Activated CD4-positive, alpha-beta T cell treated with anti-CD3 and anti-CD28 coated beads, Interleukin-2, amount 10 ng/mL, durations not matched to agents 24 days and 14 days (primary cell): ENCODE measurements around the gene TAOK2. TPM values are rescaled to one million over a fixed set of nuclear protein-coding genes. Genes with fewer than 3 reads are reported as not detected.

Source experiments
- DNase-seq: peaks from one replicate; pipeline ENCODE4 v3.0.0; 2022
- H3K27ac Mint-ChIP-seq: one replicate; pipeline ENCODE4 v1.8.0; 2022; ENCODE audit warnings: mild to moderate bottlenecking, mixed read lengths
- H3K27me3 Mint-ChIP-seq: one replicate; pipeline ENCODE4 v1.8.0; 2022; ENCODE audit warnings: mixed read lengths
- H3K36me3 Mint-ChIP-seq: one replicate; pipeline ENCODE4 v1.8.0; 2022; ENCODE audit warnings: low read depth, mild to moderate bottlenecking, mixed read lengths
- H3K4me1 Mint-ChIP-seq: one replicate; pipeline ENCODE4 v1.8.0; 2021; ENCODE audit warnings: mixed read lengths
- H3K4me3 Mint-ChIP-seq: one replicate; pipeline ENCODE4 v1.8.0; 2022; ENCODE audit warnings: mild to moderate bottlenecking, moderate library complexity, mixed read lengths
- H3K9me3 Mint-ChIP-seq: one replicate; pipeline ENCODE4 v1.8.0; 2021; ENCODE audit warnings: mixed read lengths
- intact Hi-C: fragments of 100-400 bp; cut with micrococcal nuclease; formaldehyde crosslinking; loops from one replicate; pipeline ENCODE4 v1.15.1; 2023
- total RNA-seq: library from RNA; stranded (reverse); gene quantifications from 2 replicates; pipeline ENCODE4 v1.2.3, GENCODE V29; 2022

The TAOK2 gene
- total RNA-seq, 1 donor from 2014 or later: 38.7 TPM

DNA sequence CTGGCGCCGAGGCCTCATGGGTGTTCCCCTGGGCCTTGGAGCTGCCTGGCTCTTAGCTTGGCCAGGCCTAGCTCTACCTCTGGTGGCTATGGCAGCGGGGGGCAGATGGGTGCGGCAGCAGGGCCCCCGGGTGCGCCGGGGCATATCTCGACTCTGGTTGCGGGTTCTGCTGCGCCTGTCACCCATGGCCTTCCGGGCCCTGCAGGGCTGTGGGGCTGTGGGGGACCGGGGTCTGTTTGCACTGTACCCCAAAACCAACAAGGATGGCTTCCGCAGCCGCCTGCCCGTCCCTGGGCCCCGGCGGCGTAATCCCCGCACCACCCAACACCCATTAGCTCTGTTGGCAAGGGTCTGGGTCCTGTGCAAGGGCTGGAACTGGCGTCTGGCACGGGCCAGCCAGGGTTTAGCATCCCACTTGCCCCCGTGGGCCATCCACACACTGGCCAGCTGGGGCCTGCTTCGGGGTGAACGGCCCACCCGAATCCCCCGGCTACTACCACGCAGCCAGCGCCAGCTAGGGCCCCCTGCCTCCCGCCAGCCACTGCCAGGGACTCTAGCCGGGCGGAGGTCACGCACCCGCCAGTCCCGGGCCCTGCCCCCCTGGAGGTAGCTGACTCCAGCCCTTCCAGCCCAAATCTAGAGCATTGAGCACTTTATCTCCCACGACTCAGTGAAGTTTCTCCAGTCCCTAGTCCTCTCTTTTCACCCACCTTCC lies 13.9 kb downstream of the TAOK2 start:
- Mint-ChIP-seq H3K4me1 (no peaks in the 10 kb centered on the region), H3K27me3 (no peaks in the 10 kb centered on the region), H3K9me3 (no peaks in the 10 kb centered on the region), H3K4me3 (no peak overlapping the region), H3K27ac (no peak overlapping the region), H3K36me3 (peaks cover 50% of the 10 kb centered on the region)
- intact Hi-C loops: no loop called here
- DNase-seq: no peak

DNA sequence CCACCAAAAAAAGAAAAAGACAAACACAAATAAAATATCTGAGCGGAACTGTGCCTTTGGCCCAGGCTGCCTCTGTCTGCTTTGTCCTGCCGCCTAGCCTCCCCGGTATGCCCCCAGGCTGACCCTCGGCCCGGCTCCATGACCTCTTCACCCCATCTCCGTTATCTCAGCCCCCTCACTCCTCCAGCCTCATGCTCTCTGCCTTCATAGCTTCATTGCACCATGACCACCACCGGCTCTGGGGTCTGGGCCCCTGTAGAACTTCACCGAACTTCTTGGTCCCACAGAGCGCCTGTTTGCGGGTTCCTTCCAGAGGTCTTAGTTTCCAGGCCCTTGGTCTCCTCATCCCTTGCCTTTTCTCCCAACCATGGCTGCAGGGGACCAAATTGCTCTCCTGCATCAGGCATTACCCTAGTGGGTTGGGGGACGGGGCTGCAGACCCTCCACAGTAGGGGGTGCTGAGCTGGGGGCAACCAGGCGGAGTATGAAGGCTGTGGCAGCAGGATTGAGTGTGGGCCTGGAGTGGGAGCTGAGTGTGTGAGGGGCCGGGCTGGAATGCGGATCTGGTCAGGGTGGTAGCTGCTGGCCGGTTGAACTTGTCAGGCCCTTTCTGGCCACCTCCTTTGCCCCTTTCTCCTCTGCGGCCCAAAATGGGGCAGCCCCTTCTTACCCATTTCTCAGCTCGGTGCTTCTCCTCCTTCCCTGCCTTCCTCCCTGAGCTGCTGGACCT lies 14.8 kb downstream of the TAOK2 start:
- no peak for DNase-seq
- Mint-ChIP-seq H3K27me3 (no peaks in the 10 kb centered on the region), H3K4me3 (no peak overlapping the region), H3K4me1 (no peaks in the 10 kb centered on the region), H3K36me3 (peaks cover 47% of the 10 kb centered on the region), H3K27ac (peak overlapping the region; percentile 32), H3K9me3 (no peaks in the 10 kb centered on the region)
- intact Hi-C loops: no loop called here

DNA sequence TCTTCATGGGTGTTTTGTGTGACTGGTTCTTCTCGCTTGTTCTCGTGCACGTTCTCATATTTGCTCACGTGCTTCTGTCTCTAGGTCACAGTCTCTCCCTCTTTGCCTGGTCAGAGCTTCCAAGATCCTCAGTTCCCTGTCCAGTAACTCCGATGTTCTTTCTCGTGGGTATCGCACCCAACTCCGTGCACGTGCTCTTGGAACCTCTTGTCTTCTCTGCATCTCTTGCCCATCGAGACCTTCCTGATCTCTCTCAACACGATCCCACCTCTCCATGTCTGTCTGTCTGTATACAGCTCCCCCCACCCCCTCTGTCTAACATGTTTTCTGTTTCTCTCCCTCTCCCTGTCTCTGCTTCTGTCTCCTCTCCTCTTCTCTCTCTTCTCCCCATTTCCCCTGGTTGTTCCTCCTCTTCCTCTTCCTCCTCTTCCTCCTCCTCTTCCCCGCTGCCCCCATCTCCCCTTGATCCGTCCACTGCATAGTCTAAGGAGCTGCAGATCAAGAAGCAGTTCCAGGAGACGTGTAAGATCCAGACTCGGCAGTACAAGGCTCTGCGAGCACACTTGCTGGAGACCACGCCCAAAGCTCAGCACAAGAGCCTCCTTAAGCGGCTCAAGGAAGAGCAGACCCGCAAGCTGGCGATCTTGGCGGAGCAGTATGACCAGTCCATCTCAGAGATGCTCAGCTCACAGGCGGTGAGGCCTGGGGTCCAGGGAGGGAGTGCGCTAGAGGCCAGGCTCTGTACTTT lies 15.6 kb downstream of the TAOK2 start:
- no peak for DNase-seq
- Mint-ChIP-seq H3K4me3 (no peak overlapping the region), H3K36me3 (peaks cover 50% of the 10 kb centered on the region), H3K27ac (no peak overlapping the region), H3K9me3 (no peaks in the 10 kb centered on the region), H3K4me1 (peaks cover 5% of the 10 kb centered on the region), H3K27me3 (no peaks in the 10 kb centered on the region)
- intact Hi-C loops: no loop called here

DNA sequence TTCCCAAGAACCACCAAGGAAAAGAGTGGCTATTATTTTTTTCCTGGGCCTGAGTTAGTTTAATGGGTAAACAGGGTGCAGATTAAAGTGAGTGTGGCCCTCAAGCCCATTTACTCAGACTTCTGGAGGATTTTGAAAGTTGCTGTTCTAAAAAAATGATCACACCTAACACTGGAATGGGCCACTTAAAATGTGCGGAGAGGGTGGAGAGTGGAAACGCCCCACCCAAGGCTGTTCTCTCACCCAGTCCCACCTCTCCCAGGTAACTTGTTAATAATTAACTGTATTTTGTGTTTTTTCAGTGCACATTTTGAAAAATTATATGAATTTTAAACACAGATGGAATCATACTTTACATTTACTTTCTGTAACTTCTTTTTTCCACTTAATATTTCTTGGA lies 16.4 kb downstream of the TAOK2 start:
- peaks cover 49% of the 10 kb centered on the region for H3K36me3 Mint-ChIP-seq
- no peak overlapping the region for H3K27ac Mint-ChIP-seq
- H3K4me3 Mint-ChIP-seq: no peak overlapping the region
- H3K27me3 Mint-ChIP-seq: no peaks in the 10 kb centered on the region
- H3K4me1 Mint-ChIP-seq: peaks cover 13% of the 10 kb centered on the region
- no peak for DNase-seq
- intact Hi-C loops: loop anchor here (10.0 kb wide), 2 partner anchors 385 to 665 kb away; partner anchors contain the start of genes FBRS, MYL11, PRR14 and TBC1D10B
- H3K9me3 Mint-ChIP-seq: no peaks in the 10 kb centered on the region

DNA sequence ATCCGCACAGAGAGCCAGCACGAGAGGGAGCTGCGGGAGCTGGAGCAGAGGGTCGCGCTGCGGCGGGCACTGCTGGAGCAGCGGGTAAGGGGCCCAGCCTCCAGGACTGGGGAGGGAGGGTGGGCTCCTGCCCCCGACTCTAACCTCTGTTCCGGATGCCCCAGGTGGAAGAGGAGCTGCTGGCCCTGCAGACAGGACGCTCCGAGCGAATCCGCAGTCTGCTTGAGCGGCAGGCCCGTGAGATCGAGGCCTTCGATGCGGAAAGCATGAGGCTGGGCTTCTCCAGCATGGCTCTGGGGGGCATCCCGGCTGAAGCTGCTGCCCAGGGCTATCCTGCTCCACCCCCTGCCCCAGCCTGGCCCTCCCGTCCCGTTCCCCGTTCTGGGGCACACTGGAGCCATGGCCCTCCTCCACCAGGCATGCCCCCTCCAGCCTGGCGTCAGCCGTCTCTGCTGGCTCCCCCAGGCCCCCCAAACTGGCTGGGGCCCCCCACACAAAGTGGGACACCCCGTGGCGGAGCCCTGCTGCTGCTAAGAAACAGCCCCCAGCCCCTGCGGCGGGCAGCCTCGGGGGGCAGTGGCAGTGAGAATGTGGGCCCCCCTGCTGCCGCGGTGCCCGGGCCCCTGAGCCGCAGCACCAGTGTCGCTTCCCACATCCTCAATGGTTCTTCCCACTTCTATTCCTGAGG lies 17.4 kb downstream of the TAOK2 start:
- Mint-ChIP-seq H3K27me3 (no peaks in the 10 kb centered on the region), H3K36me3 (peaks cover 39% of the 10 kb centered on the region), H3K4me1 (peaks cover 13% of the 10 kb centered on the region), H3K4me3 (no peak overlapping the region), H3K9me3 (no peaks in the 10 kb centered on the region), H3K27ac (no peak overlapping the region)
- DNase-seq: no peak
- intact Hi-C loops: loop anchor here (10.0 kb wide), 2 partner anchors 384 to 664 kb away; partner anchors contain the start of genes FBRS, MYL11, PRR14 and TBC1D10B

DNA sequence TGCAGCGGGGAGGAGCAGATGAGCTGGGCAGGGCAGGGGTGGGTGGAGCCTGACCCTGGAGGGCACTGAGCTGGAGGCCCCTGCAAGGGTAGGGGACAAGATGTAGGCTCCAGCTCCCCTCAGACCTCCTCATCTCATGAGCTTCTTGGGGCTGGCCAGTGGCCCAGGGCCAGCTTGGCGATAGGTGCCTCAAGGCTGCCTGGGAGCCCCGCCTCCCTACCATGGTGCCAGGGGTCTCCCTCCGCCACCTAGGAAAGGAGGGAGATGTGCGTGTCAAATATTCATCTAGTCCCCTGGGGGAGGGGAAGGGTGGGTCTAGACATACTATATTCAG lies 17.9 kb downstream of the TAOK2 start:
- intact Hi-C loops: loop anchor here (10.0 kb wide), 2 partner anchors 383 to 663 kb away; partner anchors contain the start of genes FBRS, MYL11, PRR14 and TBC1D10B
- peaks cover 41% of the 10 kb centered on the region for H3K36me3 Mint-ChIP-seq
- no peak overlapping the region for H3K4me3 Mint-ChIP-seq
- no peak for DNase-seq
- H3K9me3 Mint-ChIP-seq: no peaks in the 10 kb centered on the region
- H3K4me1 Mint-ChIP-seq: peaks cover 15% of the 10 kb centered on the region
- H3K27ac Mint-ChIP-seq: no peak overlapping the region
- H3K27me3 Mint-ChIP-seq: no peaks in the 10 kb centered on the region

DNA sequence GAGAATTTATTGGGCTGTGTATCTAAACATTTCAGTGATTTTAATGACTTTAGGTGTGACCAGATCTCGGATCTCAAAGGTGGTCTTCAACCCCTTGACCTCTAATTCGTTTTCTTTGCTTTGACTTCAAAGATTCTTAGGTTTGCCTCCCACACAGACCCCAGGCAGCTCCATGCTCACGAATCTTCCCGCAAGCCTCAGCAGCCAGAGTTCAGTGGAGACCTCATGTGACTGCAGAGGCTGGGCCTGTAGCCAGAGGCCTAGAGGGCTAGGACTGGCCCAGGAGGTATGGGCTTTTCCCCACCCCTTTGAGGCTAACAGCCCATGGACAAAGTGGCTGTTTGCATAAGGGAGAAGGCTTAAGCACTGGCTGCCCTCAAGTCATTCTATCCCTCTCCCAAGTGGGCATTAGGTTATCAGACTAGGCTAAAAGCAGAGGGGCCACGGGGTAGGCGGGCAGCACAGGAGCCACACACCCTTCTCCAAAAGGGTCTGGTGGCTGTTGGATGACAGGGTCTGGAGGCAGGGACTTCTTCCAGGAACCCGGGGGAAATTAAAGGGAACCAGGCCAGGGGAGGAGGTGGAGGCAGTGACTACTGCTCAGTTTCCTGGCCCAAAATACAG lies 18.8 kb downstream of the TAOK2 start:
- Mint-ChIP-seq H3K27ac (peak overlapping the region; percentile 25), H3K4me1 (peaks cover 20% of the 10 kb centered on the region), H3K27me3 (no peaks in the 10 kb centered on the region), H3K9me3 (no peaks in the 10 kb centered on the region), H3K4me3 (no peak overlapping the region), H3K36me3 (peaks cover 43% of the 10 kb centered on the region)
- no peak for DNase-seq
- intact Hi-C loops: loop anchor here (10.0 kb wide), 2 partner anchors 382 to 662 kb away; partner anchors contain the start of genes FBRS, MYL11, PRR14 and TBC1D10B

DNA sequence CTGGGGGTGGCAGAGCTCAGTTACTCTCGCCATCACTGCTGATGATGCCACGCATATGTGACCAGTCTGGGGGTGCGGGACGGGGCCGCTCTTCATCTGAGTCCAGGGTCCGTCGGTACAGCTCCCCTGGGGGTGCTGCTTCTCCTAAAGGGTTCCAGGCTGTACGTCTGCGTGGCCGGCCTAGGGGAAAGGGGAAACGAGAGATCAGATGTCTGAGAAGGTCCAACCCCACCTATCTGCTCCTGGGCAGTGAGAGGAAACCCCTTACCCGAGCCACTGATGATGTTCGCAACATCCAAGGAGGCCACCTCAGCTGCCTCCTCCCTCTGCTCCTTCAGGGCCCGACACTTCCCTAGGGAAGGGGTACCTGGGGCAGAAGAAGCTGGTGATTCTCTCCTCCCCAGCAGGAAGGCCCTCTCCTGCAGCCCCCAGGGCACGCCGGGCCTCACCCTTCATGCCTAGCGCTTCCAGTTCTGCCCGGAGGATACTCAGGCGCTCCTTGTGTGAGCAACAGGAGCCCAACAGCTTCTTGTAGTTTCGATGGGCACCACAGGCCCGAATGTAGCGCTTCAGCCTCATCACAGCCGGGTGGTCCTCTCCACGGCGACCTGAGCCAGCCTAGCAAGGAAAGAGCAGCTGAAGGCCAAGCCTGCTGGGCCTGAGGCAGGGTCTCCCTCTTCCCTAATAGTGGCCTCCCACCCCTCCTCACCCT lies 19.7 kb downstream of the TAOK2 start:
- H3K27me3 Mint-ChIP-seq: no peaks in the 10 kb centered on the region
- H3K9me3 Mint-ChIP-seq: no peaks in the 10 kb centered on the region
- peaks cover 24% of the 10 kb centered on the region for H3K4me1 Mint-ChIP-seq
- H3K27ac Mint-ChIP-seq: no peak overlapping the region
- no peak for DNase-seq
- peaks cover 45% of the 10 kb centered on the region for H3K36me3 Mint-ChIP-seq
- intact Hi-C loops: loop anchor here (10.0 kb wide), 2 partner anchors 381 to 661 kb away; partner anchors contain the start of genes FBRS, MYL11, PRR14 and TBC1D10B
- H3K4me3 Mint-ChIP-seq: peak overlapping the region; percentile 95

DNA sequence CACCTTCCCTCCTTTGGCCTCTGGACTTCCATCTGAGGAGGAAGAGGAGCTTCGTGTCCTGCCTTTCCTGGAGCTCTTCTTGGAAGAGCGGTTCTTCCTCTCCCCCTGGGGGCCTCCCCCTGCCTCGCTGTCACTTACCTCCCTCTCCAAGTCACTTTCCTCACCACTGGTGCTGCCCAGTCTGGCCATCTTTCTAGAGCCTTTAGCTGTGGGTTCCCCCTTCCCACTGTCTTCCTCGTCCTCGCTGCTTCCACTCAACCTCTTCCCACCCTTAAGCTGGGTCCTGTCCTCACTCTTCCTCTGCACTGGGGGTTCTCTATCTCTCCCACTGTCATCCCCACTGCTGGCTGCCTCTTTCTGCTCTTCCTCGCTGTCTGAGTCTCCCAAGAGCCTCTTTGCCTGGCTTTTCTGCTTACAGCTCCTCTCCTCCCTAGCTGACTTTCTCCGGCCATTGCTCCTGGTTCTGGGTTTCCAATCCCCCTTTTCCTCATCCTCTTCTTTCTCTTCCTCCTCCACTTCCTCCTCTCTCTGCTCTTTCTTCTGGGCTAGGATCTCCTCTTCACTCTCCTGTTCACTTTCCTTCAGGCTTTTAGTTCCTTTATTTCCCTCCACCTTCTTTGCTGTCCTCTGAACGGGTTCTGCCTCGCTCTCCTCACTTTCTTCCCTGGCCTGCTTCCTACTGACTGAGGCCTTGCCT lies 20.4 kb downstream of the TAOK2 start:
- intact Hi-C loops: loop anchor here (10.0 kb wide), 2 partner anchors 381 to 661 kb away; partner anchors contain the start of genes FBRS, MYL11, PRR14 and TBC1D10B
- Mint-ChIP-seq H3K36me3 (peaks cover 44% of the 10 kb centered on the region), H3K9me3 (no peaks in the 10 kb centered on the region), H3K4me3 (peak overlapping the region; percentile 95), H3K27me3 (no peaks in the 10 kb centered on the region), H3K4me1 (peaks cover 24% of the 10 kb centered on the region), H3K27ac (peak overlapping the region; percentile 98)
- DNase-seq: no peak

DNA sequence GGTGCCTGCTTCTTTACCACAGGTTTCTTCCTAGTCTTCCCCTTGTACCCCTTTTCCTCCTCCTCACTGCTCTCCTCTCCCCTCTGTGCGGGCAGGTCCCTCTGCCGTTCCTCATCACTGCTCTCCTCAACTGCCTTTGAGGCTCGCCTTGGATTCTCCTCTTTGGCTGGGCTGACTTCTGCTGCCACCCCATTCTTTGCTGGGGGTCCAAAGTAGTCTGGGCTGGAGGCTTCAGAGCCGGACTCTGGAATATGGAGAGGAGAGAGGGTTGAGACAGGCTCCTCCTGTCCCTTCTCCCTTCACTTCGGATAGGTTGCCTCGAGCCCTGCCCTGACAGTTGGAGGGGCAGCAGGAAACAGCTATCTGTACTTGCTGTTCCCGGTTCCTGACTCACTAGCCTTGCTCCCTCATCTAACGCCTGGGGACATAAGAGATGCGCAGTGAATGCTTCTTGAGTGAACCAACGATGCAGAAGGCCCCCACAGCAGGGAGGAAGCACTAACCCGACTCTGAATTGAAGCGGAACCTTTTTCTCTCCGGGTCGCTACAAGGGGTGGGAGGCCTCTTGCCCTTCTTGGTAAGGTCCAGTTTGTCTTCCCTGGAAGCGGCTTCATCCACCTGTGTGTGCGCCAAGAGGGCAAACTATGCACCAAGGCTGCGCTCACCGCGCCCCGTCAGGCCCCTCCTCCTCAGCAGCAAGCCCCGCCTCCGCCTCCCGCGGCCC lies 21.1 kb downstream of the TAOK2 start:
- H3K4me1 Mint-ChIP-seq: peaks cover 26% of the 10 kb centered on the region
- peak; percentile 93 for DNase-seq
- peak overlapping the region; percentile 95 for H3K4me3 Mint-ChIP-seq
- intact Hi-C loops: loop anchor here (5.0 to 10.0 kb wide), 3 partner anchors 380 to 1172 kb away; partner anchors contain the start of genes ATXN2L, FBRS, MYL11 and PRR14
- H3K27me3 Mint-ChIP-seq: no peaks in the 10 kb centered on the region
- peaks cover 47% of the 10 kb centered on the region for H3K36me3 Mint-ChIP-seq
- no peaks in the 10 kb centered on the region for H3K9me3 Mint-ChIP-seq
- peak overlapping the region; percentile 98 for H3K27ac Mint-ChIP-seq

DNA sequence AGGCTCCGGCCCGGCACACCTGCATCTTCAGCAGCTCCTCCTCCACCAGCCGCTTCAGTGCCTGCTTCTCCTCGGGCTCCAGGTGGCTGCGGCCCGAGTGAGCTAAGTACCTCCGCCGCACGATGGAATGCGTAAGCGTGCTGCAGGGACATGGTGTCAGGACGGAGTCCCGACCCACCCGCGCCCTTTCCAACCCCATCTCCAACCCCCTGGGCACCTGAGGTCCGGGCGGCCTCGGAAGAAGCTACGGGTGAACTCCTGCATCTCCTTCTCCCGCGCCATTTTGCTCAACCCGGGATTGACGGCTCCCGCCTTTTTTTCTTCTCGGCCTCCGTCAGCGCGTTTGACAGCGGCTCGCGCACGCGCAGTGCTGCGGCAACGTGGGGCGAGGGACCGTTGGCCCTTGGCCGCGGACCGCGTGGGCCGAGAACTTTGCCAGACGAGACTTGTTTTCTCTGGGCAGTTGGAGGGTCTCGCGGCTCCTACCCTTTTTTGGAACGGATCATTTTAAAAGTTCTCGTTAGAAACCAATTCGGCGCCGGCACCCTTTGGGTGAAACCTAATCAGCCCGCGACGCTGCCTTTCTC lies 21.7 kb downstream of the TAOK2 start, which contains the start of gene HIRIP3:
TSS of gene HIRIP3 (minus strand) at position 294 of the 587 bp plus-strand sequence. CDS start at position 282, 12 bp downstream.
- Mint-ChIP-seq H3K27me3 (no peaks in the 10 kb centered on the region), H3K36me3 (peaks cover 48% of the 10 kb centered on the region), H3K4me1 (peaks cover 26% of the 10 kb centered on the region), H3K9me3 (no peaks in the 10 kb centered on the region), H3K27ac (peak within 1 kb of the TSS; percentile 98), H3K4me3 (peak within 1 kb of the TSS; percentile 95)
- intact Hi-C loops: loop anchor here (5.0 to 10.0 kb wide), 3 partner anchors 379 to 1173 kb away; partner anchors contain the start of genes ATXN2L, FBRS, MYL11 and PRR14
- peak; percentile 97 for DNase-seq
